GM18520 (cell line): ENCODE measurements around the gene LRRC74A.

Experiments used
- ATAC-seq: cut with Tn5 transposase; IDR thresholded peaks from one replicate; pipeline ENCODE4 v1.9.1; 2021; ENCODE audit not compliant: unreplicated experiment

The LRRC74A gene

DNA sequence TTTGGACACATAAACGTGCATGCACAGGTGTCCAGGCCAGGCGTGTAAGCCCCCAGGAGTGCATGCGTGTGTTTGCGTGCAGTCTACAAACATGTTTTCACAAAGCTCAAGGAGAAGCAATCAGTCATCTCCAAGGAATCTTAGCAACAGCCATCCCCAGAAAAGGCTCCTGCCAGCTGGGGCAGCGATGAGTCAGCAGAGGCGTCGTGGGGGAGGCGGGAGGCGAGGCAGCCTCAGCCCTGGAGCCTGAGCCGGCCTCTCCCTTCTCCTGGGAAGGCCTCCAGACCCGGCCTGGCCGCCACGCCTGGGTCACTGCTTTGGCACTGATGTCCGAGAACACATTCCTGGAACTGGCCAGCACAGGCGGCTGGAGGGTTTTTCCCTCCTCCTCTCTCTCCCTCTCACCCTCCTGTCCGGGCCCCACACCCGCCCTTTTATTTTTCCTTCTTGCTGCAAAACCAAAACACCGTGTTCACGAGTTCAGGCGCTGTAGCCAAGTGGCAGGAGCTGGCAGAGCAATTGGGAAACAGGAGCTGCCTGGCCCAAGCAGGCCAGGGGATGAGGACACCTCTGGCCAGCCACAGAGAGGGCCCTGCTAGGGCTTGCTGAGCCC is 92.7 kb downstream of the LRRC74A start:
- ATAC-seq = no peak
